NCI-H748 (cell line): ENCODE results near the gene PRPS1L1.

ENCODE experiments used
- DNase-seq: peaks from one replicate; lab custom pipeline; 2025; ENCODE audit not compliant: unreplicated experiment; lab: John Stamatoyannopoulos, UW

PRPS1L1 gene

DNA sequence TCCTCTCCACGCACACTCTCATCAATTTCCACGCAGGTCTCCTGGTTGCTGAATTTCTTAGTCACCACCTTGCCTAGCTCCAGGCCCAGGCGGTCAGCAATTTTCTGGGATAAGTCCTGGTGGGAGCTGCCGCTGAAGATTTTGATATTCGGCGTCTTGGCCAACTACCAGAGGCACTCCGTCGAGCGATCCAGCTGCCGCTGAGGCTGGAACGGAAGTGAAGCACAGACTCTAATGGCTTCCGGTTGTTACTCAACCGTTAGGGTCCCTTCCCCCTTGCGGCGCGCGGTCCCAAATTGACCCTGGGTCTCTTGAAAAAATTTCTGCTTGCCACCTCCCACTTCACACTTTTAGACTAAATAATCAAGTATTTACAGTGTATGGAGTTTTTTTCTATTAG is at the start of gene PRPS1L1:
Gene PRPS1L1, minus strand, starts transcription at position 219 of the 400 bp plus-strand sequence.
- no peak for DNase-seq

DNA sequence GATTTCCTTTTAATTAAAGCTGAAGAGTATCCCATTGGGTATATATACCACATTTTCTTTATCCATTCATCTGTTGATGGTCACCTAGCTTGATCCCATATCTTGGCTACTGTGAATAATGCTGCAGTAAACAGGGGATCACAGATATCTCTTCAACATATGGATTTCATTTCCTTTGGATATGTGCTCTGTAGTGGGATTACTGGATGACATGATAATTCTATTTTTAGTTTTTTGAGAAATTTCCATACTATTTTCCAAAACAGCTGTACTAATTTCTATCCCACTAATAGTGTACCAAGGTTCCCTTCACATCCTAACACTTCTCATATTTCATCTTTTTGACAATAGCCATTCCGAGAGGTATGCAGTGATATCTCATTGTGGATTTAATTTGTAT is 48.8 kb upstream of the PRPS1L1 start:
- no peak for DNase-seq

DNA sequence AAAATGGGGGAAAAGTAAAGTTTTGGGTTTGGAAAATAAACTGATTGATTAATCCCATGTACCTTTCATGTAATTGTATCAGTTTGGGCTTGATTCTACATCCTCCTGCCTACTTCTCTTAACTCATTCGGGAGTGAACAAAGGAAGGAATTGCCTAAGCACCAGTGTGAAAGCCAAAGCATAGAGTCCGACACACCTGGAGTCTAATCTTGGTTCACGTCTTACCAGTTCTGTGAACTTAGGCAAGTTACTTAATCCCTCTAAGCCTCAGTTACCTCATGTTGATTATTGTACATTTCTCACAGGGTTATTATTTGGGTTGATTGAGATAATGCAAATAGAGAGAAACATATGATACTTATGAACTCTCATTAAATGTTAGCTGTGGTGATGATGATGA is 41.1 kb upstream of the PRPS1L1 start:
- DNase-seq, result no peak

DNA sequence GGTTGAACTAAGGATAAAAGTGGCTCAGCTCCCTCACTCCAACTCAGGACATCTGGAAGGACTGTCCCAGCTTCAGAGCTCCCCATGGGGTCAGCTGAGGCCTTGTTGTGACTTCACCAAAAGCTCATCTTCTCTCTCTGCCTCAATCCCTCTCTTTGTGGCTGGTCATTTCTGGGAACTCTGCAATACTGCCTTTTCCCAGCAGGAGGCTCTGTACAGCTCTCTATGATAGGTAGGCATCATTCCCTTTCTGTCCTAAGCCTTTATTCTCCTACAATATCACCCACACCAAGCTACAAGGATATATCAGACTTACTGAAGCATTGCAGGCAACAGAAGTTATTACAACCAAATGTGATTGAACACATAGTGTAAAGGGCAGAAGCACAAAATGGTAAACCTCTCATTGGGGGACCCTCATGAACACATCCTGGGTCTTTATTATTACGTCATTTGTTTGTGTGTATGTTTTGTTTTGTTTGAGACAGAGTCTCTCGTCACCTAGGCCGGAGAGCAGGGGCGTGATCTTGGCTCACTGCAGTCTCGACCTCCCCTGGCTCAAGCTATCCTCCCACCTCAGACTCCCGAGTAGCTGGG is 36.7 kb upstream of the PRPS1L1 start:
- DNase-seq, result peak; percentile 48

DNA sequence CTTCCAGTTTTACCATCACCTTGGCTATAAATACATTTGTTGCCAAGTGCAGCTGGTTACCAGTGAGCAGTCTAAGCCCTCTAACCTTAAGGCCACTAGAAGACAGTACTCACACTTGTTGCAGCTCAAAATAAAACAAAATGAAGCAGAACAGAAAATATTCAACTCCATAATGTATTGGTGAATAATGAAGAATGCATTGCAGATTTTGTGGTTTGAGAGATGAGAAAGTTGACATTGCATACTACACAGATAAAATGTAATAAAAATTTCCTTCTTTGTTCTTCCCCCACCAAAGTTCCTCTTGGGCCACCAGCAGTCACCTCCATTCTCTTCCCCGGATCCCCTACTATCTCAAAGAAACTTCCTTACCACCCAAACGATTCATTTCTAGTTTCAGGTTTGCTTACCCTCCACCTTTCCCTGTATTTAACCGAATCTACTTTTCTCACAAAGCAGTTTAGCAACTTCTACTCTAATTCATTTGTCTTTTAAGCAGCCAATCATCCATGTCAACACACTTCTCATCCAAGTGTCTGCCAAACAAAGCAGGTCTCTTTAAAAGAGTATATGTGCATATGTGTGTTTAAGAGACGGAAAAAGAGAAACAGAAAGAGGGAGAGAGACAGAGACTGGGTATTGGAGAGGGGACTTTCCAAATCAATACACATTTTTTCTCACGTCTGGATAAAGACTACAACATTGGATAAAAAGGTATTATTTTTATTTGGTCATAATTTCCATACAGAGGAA is 35.7 kb upstream of the PRPS1L1 start:
- no peak for DNase-seq

DNA sequence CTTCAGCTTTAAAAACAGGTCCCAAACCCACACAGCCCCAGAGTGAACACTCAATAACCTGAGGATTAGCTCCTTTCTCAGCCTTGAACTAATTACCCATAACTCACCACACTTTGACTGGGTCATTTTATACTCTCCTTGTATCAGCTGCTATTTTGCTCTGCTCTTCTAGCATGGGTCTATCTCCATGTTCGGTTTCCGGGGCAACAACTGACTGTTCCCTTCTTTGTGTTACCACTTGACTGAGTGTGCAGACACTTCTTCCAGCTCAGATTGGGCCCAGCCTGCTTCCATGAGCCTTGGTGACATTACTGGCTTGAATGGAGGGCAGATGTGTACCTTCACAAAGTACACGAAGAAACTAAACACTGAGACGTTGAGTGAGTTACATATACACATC is 31.5 kb upstream of the PRPS1L1 start:
- peak; percentile 41 for DNase-seq

DNA sequence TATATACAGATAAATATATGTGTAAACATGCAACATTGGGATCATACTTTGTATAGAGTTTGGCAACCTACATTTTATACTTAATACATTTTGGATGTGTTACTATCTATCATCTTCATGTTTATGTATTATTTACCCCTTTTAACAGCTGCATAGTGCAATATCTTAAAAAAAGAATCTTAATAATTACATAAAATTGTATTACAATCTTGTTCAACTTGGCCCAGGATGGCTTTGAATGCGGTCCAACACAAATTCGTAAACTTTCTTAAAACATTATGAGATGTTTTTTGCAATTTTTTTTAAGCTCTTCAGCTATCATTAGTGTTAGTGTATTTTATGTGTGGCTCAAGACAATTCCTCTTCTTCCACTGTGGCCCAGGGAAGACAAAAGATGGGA is 26.3 kb upstream of the PRPS1L1 start:
- no peak for DNase-seq

DNA sequence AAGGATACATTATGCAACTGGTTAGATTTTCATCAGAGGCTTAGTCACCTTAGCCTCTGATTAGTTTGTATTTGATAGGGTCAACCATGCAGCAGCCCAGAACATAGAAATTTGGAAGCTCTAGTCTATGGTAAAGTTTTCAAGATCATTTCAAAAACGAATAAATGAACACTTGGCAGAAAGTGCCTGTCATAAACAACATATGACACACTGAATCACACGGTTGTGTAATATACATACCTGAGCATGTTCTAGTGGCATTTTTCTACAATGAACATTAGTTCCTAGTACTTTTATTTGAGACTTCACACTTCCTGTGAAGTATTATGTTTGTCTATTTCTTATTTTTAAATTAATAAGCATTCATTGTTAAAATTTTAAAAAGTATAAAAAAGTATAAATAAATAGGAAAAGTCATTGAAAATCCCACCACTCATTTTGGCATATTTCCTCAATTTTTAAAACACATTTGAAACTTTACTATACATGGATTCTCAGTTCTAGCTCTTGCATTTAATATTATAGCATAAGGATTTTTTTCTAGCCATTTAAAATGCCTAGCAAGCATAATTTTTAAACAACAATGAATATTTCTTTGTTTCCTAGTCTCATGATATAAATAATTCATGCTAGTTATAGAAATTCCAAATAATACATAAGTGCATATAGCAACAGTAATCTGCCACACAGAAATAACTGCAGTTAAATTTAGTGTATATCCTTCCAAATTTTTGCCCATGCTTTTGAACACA is 25.7 kb upstream of the PRPS1L1 start:
- no peak for DNase-seq

DNA sequence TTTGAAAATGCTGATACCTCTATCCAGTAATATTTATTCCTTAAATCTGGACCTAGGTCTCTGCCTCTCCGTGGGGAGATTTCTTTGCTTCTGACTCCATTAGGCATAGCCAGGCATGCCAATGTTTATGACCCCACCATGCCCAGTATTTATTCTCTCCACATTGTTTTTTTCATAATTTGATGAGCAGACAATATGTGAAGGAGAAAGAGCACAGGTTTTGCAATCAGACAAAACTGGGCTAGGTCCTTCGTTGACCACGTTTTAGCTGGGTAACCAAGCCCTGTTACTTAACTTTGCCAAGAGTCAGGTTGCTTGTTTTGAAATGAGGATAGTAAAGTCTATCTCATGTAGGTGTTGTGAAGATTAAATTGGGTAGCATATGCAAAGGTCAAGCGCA is 21.6 kb upstream of the PRPS1L1 start:
- peak; percentile 24 for DNase-seq

DNA sequence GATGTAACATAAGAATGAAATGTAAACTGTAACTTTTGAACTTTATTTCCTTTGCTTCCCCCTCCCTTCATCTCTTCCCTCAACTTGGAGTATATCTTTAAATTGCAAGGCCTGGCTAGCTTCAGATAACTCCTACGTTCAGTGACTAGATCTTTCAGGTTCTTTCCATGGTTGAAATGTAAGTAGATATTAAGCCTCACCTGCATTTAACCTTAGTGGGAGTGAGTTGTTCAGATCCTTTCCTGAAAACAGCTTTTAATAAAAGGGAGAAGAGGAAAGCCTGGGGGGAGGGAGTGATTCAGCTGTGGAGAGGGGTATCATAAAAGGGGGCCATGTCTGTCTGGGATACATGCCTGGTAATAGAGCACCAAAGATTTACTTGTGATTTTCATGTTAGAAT is 19.0 kb upstream of the PRPS1L1 start:
- DNase-seq, result no peak

DNA sequence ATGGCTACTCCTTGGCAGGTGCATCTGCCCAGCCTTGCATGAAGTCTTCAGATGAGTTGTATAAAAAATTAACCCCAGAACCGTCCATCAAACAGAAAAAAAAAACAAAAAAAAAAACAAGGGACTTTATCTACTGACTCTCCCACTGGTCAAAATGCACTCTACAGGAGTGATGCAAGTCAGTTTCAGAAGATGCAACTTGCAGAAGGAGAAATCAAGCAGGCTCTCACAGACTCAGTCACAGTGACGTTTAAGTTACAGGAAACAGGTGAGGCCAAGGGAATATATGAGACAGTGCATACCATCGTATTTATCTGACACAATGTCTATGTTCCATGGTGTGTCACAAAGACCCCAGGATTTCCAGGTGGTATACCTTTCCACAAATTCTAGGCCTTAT is 17.5 kb upstream of the PRPS1L1 start:
- DNase-seq, result no peak

DNA sequence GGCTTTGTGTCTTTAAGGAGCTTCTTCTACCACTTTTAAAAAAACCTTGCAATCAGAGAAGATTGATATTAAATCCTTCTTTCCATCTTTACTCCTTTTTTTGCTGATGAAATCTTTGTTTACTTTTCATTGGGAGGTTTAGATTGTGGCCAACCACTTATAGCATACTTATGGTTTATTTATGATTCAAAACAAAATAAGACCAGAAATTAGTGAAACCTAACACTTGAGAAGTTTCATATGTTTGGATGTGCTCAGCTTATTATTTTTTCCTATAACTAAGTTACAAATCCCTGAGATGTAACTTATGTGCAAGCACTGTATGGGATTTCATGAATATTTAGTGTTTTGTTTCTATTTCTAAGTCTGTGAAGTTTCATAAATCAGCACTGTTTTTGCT is 13.5 kb upstream of the PRPS1L1 start:
- no peak for DNase-seq

DNA sequence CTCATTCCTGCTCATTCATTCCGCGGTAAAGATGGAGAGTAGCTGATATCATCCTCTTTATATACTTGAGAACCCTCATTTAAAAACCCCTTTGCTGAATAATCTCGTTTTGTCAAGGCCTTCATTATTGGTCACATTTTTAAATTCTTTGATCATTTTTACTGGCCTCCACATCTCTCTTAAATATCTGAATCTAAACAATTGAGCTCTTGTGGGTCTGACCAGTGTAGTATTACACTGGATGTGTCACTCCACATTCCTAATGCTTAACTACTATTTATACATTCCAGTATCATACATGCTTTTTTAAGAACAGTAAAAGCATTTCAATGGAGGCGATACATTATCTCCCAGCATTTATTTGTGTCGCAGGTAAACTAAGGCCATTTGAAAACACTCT is 12.6 kb upstream of the PRPS1L1 start:
- DNase-seq, result no peak

DNA sequence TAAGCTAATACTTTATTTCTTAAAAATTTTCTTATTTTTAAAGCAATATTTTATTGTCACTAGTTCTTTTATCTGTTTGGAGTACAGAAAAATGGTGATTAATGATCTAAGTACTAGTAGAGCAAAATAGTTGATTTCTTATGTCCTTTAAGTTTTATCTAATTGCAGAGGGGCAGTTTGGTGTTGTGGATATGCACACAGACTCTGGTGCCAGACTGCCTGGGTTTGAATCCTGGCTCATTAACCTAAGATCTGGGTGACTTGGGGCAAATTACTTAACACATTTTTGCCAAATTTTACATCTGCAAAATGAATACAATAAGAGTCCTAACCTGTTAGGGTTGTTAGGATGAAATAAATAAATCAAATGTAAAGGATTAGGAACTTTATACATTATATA is 10.7 kb upstream of the PRPS1L1 start:
- no peak for DNase-seq

DNA sequence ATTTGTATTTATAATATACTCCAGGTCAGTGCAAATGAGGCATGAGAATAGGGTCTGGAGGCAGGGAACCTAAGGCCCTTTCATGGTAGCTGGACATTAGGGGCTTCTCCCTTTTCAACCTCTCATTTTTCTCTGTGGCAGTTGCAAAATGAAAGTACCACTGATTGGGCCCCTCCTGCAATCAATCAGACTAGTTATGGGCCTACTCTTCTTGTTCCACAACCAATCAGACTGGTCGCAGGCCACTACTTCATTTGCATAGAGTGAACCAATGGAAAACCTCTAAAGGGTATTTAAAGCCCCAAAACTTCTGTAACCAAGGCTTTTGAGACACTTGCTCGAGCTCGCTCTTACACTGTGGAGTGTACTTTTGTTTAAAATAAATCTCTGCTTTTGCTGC is 10.0 kb upstream of the PRPS1L1 start:
- DNase-seq, result no peak

DNA sequence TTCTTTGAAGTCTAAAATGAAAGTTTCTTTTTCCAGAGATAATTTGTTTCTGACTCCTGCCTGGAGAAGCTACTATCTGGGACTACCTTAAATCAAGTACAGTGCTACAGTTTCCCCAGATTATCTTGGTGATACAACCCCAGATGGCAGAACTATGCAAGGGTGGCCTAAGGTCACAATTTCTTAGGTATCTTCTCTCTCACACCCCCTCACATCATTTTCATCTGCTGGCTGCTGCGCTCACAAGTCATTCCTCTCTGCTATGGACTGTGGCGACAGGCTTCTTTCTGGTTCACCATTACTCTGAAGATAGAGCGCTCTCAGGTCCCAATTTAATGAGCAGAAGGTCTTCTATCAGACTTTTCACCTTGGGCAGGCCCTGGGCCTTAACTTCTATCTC is 9.1 kb upstream of the PRPS1L1 start:
- no peak for DNase-seq

DNA sequence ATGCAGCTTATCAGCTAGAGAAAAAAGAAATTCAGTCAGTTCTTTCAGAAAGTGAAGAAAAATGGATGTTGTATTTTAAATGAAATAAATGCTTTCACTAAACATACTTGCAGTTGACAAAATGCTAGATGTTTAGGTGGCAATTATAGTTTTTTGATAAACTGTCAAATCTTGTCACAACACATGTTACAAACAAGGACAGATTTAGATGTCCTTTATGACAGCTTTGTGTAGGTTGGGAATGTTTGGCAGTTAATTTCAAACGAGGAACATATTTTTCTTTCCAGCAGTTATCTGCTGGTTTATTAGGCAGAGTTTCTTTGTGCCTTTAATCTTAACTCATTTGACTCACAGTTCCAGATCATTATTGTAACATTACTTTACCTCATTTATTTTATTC is 3.1 kb upstream of the PRPS1L1 start:
- DNase-seq, result no peak

DNA sequence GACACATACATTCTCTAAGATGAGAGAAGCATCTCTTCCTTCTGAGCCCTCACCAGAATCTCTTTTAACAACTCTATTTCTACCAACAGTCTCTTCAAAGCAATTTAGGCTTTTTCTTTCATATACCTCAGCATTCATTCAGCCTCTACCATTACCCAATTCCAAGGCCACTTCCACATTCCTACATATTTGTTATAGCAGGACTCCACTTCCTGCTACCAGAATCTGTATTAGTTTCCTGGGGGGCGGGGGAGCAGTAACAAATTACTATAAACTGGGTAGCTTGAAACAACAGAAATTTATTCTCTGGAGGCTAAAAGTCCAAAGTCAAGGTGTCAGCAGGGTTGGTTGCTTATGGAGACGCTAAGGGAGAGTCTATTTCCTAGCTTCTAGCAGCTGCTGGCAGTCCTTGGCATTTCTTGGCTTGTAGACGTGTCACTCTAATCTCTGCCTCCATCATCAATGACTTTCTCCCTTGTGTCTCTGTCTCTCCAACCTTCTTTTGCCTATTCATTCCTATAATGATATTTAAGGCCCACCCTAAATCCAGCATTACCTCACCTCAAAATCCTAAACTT is 7.4 kb downstream of the PRPS1L1 start:
- DNase-seq, result no peak

DNA sequence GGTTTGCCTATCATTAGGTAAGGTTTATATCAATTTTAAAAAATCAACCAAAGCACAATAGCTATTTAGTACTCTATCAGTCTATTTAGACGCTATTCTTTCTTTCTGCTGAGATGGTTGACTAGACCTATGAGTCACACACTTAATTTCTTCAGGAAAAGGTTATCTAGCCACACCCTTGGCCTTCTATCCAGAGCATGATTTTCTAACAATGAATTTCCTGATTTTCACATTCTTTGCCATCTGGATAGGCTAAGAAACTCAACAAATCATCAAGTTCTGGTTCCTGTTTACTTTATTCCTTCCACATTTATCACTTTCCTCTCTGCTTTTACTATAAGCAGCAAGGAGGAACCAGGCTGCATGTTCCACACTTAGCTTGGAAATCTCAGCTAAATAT is 8.1 kb downstream of the PRPS1L1 start:
- no peak for DNase-seq

DNA sequence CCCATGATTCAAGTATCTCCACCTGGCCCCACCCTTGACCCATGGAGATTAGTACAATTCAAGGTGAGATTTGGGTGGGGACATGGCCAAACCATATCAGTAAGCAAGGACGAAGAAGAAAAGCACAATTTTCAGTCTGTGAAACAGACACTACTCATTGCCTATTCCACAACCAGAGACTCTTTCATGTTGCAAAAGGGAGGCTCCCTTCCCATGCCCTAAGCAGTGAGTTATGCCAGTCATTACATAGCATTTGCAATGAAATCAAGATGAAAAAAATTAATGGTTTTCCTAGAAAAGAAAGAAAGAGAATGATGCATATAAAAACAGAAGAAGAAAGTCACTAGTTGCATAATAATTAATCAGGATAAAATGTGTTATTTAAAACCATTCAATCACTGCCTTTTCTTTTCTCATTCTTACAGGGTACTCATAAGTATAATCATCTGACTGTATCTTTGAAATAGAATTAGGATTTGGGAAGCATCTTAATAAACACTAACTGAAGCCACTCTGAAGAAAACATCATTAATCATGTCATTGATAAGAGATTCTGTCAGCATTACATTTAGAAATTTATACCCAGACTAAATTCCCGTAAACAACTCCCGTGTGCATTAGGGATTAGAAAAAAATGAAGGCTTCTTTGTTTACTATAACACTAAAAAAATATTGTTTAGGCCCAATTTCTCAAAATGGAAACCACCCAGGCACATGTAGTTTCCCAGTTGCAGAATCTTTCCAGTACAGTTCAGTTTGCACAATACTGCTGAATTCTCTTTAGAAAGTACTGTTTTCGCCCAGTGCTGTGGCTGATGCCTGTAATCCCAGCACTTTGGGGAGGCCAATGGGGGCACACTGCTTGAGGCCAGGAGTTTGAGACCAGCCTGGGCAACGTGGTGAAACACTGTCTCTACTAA is 9.1 kb downstream of the PRPS1L1 start:
- no peak for DNase-seq
